Ovary (tissue), 10 donors: Measurements from ENCODE around the gene DOP1A. TPM values are rescaled to one million over a fixed set of nuclear protein-coding genes. Genes with fewer than 3 reads are reported as not detected.

Source experiments
- DNase-seq, 5 donors: peaks; one replicate each; pipeline ENCODE4 v3.0.0-alpha.2; 2019 to 2020
- H3K27ac ChIP-seq, 2 donors: fragments of 200-600 bp; one replicate each; pipeline versions ENCODE4 v1.5.1 to v1.8.0; 2019 to 2022
- H3K27me3 ChIP-seq: fragments of 200-600 bp; one replicate; pipeline ENCODE4 v1.8.0; 2022
- H3K36me3 ChIP-seq: fragments of 200-600 bp; sonication (generic); one replicate; pipeline ENCODE4 v1.5.1; 2019
- H3K4me1 ChIP-seq: one replicate; pipeline ENCODE4 v1.8.1; 2013; ENCODE audit warnings: mild to moderate bottlenecking, moderate library complexity; ENCODE audit not compliant: insufficient read depth
- H3K4me3 ChIP-seq: fragments of 200-600 bp; sonication (generic); one replicate; pipeline ENCODE4 v1.5.1; 2017
- H3K9me3 ChIP-seq, 2 donors: fragments of 200-600 bp in 1 of 2; sonication (generic) in 1 of 2; one replicate each; pipeline versions ENCODE4 v1.5.1 to v1.8.1; 2013 to 2019; ENCODE audit warnings: mild to moderate bottlenecking in 1 of 2, moderate library complexity in 1 of 2
- EP300 ChIP-seq: sonication (generic); formaldehyde crosslinking; IDR thresholded peaks from one replicate; pipeline ENCODE4 v1.6.1; 2017; ENCODE audit warnings: antibody characterized with exemption
- POLR2A ChIP-seq: fragments of 450-650 bp; IDR thresholded peaks from one replicate; pipeline ENCODE4 v1.6.1; 2017; ENCODE audit warnings: antibody characterized with exemption, mild to moderate bottlenecking, moderate library complexity
- WGBS, 3 donors: extraction: QIAGEN DNeasy Blood & Tissue Kit in 1 of 3; methylation state at CpG; one replicate each; pipeline versions ENCODE4 v1.1.5 to v1.1.7; 2013 to 2017; 5-methylcytosine and 5-hydroxymethylcytosine counted together
- intact Hi-C, 4 donors: fragments of 100-400 bp; cut with DNase I; formaldehyde crosslinking; loops; one replicate each; pipeline versions ENCODE4 v1.11.0 to v1.15.1; 2022 to 2023
- long read RNA-seq, 3 donors: library from polyadenylated mRNA in 2 of 3; unstranded in 2 of 3; transcript quantifications; one replicate each; pipeline ENCODE4 v2.0.0 and lab custom pipeline, GENCODE V29; 2021 to 2026
- polyA plus RNA-seq, 2 donors: library from polyadenylated mRNA; stranded (reverse); fragments of 200-250 nt in 1 of 2; fragments of 350-450 nt in 1 of 2; fragmentation: Illumina TruSeq in 1 of 2; extraction: RNeasy Lipid Tissue Mini Kit (QIAGEN cat#74804) in 1 of 2; gene quantifications; one replicate each; pipeline ENCODE4 v1.2.3, GENCODE V29; 2013 to 2014
- total RNA-seq, 7 donors: library from RNA; depleted of rRNA in 2 of 7; stranded (reverse); fragments of >200 nt in 2 of 7; fragmentation: NEBNext Ultra II Directional in 3 of 7; extraction: Animal tissue kit (Norgen Biotek cat#: 25700) in 3 of 7; gene quantifications; one replicate each; pipeline versions ENCODE4 v1.1.0 to v1.2.4, GENCODE V29; 2016 to 2023
- TF ChIP-seq, protein P1 (sequence below), 3 donors: fragments of 450-650 bp in 2 of 3; fragments of 200-600 bp in 1 of 3; IDR thresholded peaks; one replicate each; pipeline versions ENCODE4 v1.5.1 to v1.8.0; 2016 to 2022; ENCODE audit warnings: antibody characterized with exemption in 3 of 3, mild to moderate bottlenecking in 1 of 3
- donor health status: DM: no; HTN: no; CAD: no; lungs with moderate emphysema.
- donor health status: DM: no; HTN: no; CAD: no.
- donor health status: Bipolar disorder and iron deficiency.
- donor health status: DM: yes; HTN: yes; CAD: no.
- donor health status: DM: no; HTN: no; CAD: no.
- donor health status: DM: yes; HTN: yes; CAD: no.

Gene DOP1A
- total RNA-seq (10 to 100 TPM; 24.3 to 32.9 (median 28.5) TPM), polyA plus RNA-seq (10 to 100 TPM in 1 of 2 donors, 1 to 10 TPM in 1; 7.8 to 15.5 TPM)
- long read RNA-seq, donor 1, partial matches to known transcripts, result 7 of 13 reads
- long read RNA-seq, donor 1, other reads (novel, unspliced or antisense), result 6 of 13 reads
- long read RNA-seq, donor 2, partial matches to known transcripts, result 52 of 52 reads
- long read RNA-seq, donor 2, other reads (novel, unspliced or antisense), result 0 of 52 reads
- long read RNA-seq, donor 3, partial matches to known transcripts, result 2 of 8 reads
- long read RNA-seq, donor 3, other reads (novel, unspliced or antisense), result 6 of 8 reads

DNA sequence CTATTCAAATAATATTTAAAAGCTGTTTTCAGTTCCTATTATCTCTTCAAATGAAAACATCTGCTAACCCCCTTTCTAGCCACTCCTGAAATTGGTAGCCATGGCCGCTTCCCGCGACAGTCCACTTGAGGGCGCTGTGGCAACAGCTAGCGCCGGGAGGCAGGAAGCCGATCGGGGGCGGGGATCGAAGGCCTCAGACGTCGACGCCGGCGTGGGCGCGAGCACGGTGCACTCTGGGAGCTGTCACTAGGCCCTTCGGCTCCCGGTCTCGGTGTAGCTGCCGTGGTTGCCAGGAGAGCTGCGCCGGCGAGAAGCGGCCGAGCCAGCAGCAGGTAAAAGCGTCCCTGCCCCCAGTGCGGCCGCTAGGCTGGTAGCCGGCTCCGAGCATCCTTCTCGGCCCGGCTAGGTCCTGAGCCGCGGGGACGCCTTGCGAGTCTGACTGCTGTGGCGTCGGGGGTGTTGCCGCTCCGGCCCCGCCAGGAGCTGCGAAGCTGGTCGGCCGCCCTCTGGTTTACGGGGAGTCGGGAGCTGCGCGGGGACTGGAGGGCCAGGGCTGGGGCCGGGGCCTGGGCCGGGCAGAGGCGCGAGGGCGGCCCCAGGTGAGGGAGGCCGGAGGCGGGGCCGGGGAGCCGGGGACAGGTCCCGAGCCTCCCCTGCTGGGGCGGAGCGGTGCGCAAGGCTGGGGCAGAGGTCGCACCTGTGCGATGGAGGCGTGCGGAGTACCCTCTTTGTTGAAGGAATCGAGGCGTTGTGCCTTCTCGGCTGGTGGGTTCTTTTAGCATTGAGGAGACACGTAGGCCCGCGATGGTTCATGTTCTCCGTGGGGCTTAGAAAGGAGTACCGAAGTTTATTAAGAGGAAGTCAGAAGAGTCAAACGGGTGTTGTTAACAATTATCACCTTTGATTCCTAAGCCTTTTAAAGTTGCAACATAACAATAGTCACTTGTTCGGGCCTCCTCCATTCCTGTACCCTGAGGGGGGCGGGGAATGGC, at the start of gene DOP1A:
Gene DOP1A, plus strand, starts transcription at position 224 of the 992 bp plus-strand sequence. CDS start 29,307 bp downstream, outside the sequence.
- Histone ChIP-seq H3K4me3 (peak within 1 kb of the TSS; percentile 95), H3K27me3 (no peaks in the 10 kb centered on the region), H3K36me3 (no peaks in the 10 kb centered on the region), H3K4me1 (peaks cover 2% of the 10 kb centered on the region), H3K27ac (peak within 1 kb of the TSS; percentile 76 to 77), H3K9me3 (no peaks in the 10 kb centered on the region)
- DNase-seq, result peak; percentile 92 to 96 (median 95)
- 0 to 1% (median 1%) methylated on average over 76 to 78 of the region's 78 CpGs for WGBS, 3 donors
- TF ChIP-seq POLR2A (peak; percentile 46), EP300 (no peak)
- TF ChIP-seq, protein P1, sequence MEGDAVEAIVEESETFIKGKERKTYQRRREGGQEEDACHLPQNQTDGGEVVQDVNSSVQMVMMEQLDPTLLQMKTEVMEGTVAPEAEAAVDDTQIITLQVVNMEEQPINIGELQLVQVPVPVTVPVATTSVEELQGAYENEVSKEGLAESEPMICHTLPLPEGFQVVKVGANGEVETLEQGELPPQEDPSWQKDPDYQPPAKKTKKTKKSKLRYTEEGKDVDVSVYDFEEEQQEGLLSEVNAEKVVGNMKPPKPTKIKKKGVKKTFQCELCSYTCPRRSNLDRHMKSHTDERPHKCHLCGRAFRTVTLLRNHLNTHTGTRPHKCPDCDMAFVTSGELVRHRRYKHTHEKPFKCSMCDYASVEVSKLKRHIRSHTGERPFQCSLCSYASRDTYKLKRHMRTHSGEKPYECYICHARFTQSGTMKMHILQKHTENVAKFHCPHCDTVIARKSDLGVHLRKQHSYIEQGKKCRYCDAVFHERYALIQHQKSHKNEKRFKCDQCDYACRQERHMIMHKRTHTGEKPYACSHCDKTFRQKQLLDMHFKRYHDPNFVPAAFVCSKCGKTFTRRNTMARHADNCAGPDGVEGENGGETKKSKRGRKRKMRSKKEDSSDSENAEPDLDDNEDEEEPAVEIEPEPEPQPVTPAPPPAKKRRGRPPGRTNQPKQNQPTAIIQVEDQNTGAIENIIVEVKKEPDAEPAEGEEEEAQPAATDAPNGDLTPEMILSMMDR (IDR thresholded peaks at IDR 0.05), result peak; percentile 85 to 99 (median 90)
- intact Hi-C loops, result loop anchor here (5.0 to 10.0 kb wide), 6 partner anchors 125 to 823 kb away; partner anchors contain the start of genes PRSS35 (in 2 of the 4), IBTK (in 1 of the 4), PGM3 (in 1 of the 4) and RWDD2A (in 1 of the 4)

GRCh38 chr6:83019741-83020140, 47.7 kb upstream of the DOP1A start:
- no peak for DNase-seq
- 84 to 94% (median 94%) methylated on average over 4 of the region's 4 CpGs for WGBS, 3 donors
- intact Hi-C loops, result no loop called here
- H3K4me1 ChIP-seq, result no peaks in the 10 kb centered on the region
- no peaks in the 10 kb centered on the region for H3K27me3 ChIP-seq
- H3K36me3 ChIP-seq, result no peaks in the 10 kb centered on the region
- H3K9me3 ChIP-seq, result no peaks in the 10 kb centered on the region
- TF ChIP-seq EP300 (no peak), POLR2A (no peak)
- TF ChIP-seq, protein P1 (IDR thresholded peaks at IDR 0.05), result no peak
- H3K4me3 ChIP-seq, result no peak overlapping the region
- no peak overlapping the region for H3K27ac ChIP-seq

- Histone ChIP-seq H3K9me3 (no peaks in the 10 kb centered on the region), H3K36me3 (no peaks in the 10 kb centered on the region), H3K4me1 (no peaks in the 10 kb centered on the region), H3K4me3 (no peak overlapping the region), H3K27me3 (no peaks in the 10 kb centered on the region), H3K27ac (no peak overlapping the region)
- WGBS, 3 donors, result 92 to 99% (median 96%) methylated on average over 6 of the region's 6 CpGs
- DNase-seq, result no peak
- TF ChIP-seq, protein P1 (IDR thresholded peaks at IDR 0.05), result no peak
- TF ChIP-seq POLR2A (no peak), EP300 (no peak)
- intact Hi-C loops, result no loop called here
Observed at GRCh38 chr6:83031689-83032088, 35.8 kb upstream of the DOP1A start.

GRCh38 chr6:83038246-83038645, 29.2 kb upstream of the DOP1A start:
- TF ChIP-seq, protein P1 (IDR thresholded peaks at IDR 0.05), result no peak
- TF ChIP-seq POLR2A (no peak), EP300 (no peak)
- DNase-seq, result no peak
- H3K4me3 ChIP-seq, result no peak overlapping the region
- intact Hi-C loops, result no loop called here
- H3K36me3 ChIP-seq, result no peaks in the 10 kb centered on the region
- H3K27me3 ChIP-seq, result no peaks in the 10 kb centered on the region
- no peaks in the 10 kb centered on the region for H3K9me3 ChIP-seq
- 96 to 98% (median 97%) methylated on average over 2 of the region's 2 CpGs for WGBS, 3 donors
- H3K4me1 ChIP-seq, result no peaks in the 10 kb centered on the region
- H3K27ac ChIP-seq, result no peak overlapping the region
